Measurements from ENCODE around the gene RC3H2. TPM values are rescaled to one million over a fixed set of nuclear protein-coding genes. Genes with fewer than 3 reads are reported as not detected.
"Not testable (repeated sequence)": the region's sequence is repeated elsewhere in the genome, so short reads cannot be mapped to it uniquely, and the experiment has no call there.

Gene RC3H2
- total RNA-seq, 1 donor: 58.8 TPM

GRCh38 chr9:122832194-122832593, 73.0 kb downstream of the RC3H2 start:
- no peak overlapping the region for H3K4me3 ChIP-seq (ENCODE audit: low read depth, low read length)
- no peak for DNase-seq (ENCODE audit: low read depth)
- no peak for TF ChIP-seq CTCF (IDR thresholded peaks at IDR 0.05; ENCODE audit: insufficient read depth, low read length)

GRCh38 chr9:122828965-122829284, 76.2 kb downstream of the RC3H2 start:
- peak overlapping the region; percentile 99 for H3K4me3 ChIP-seq (ENCODE audit: low read depth, low read length)
- not testable (repeated sequence) for DNase-seq (ENCODE audit: low read depth)

GRCh38 chr9:122827761-122828093, 77.4 kb downstream of the RC3H2 start:
- DNase-seq (ENCODE audit: low read depth): peak; percentile 51
- no peak for TF ChIP-seq CTCF (IDR thresholded peaks at IDR 0.05; ENCODE audit: insufficient read depth, low read length)
- H3K4me3 ChIP-seq (ENCODE audit: low read depth, low read length): peak overlapping the region; percentile 99

GRCh38 chr9:122822938-122823337, 82.2 kb downstream of the RC3H2 start:
- TF ChIP-seq CTCF (IDR thresholded peaks at IDR 0.05; ENCODE audit: insufficient read depth, low read length): no peak
- no peak overlapping the region for H3K4me3 ChIP-seq (ENCODE audit: low read depth, low read length)
- DNase-seq (ENCODE audit: low read depth): no peak

GRCh38 chr9:122822056-122822455, 83.1 kb downstream of the RC3H2 start:
- no peak for TF ChIP-seq CTCF (IDR thresholded peaks at IDR 0.05; ENCODE audit: insufficient read depth, low read length)
- no peak for DNase-seq (ENCODE audit: low read depth)
- no peak overlapping the region for H3K4me3 ChIP-seq (ENCODE audit: low read depth, low read length)

GRCh38 chr9:122821278-122821943, 83.7 kb downstream of the RC3H2 start:
- no peak overlapping the region for H3K4me3 ChIP-seq (ENCODE audit: low read depth, low read length)
- TF ChIP-seq CTCF (IDR thresholded peaks at IDR 0.05; ENCODE audit: insufficient read depth, low read length): no peak
- peak; percentile 31 for DNase-seq (ENCODE audit: low read depth)

- TF ChIP-seq CTCF (IDR thresholded peaks at IDR 0.05; ENCODE audit: insufficient read depth, low read length): no peak
- no peak for DNase-seq (ENCODE audit: low read depth)
- H3K4me3 ChIP-seq (ENCODE audit: low read depth, low read length): no peak overlapping the region
Observed at GRCh38 chr9:122820490-122820845, 84.7 kb downstream of the RC3H2 start.
